T-helper 2 cell treated with Interferon-gamma antibody and Interleukin-4, amounts not matched to agents 100 ng/mL and 5 ng/mL, for 36 hours (primary cell): Measurements from ENCODE around the gene GSTCD. TPM values are rescaled to one million over a fixed set of nuclear protein-coding genes. Genes with fewer than 3 reads are reported as not detected.

Experiments
- intact Hi-C: fragments of 100-400 bp; cut with micrococcal nuclease; formaldehyde crosslinking; loops from one replicate; pipeline ENCODE4 v1.15.1; 2023
- total RNA-seq: library from RNA; stranded (reverse); gene quantifications from 2 replicates; pipeline ENCODE4 v1.2.3, GENCODE V29; 2022

The GSTCD gene
- total RNA-seq, 1 donor from 2014 or later, result 13.2 TPM

- intact Hi-C loops, result no loop called here
Observed at GRCh38 chr4:105887508-105887907, 178.9 kb downstream of the GSTCD start.

GRCh38 chr4:105894660-105895582, 186.3 kb downstream of the GSTCD start, which contains the start of gene NPNT:
NPNT (plus strand) TSS chr4:105895471; CDS start chr4:105895653, 182 bp downstream.
- intact Hi-C loops, result no loop called here

- intact Hi-C loops, result no loop called here
Observed at GRCh38 chr4:105895583-105896460, 187.2 kb downstream of the GSTCD start.

- intact Hi-C loops, result no loop called here
Observed at GRCh38 chr4:105896461-105896942, 187.9 kb downstream of the GSTCD start.

Other genes starting within 250 kb of the GSTCD start
- 59.2 and 61.1 TPM in 2 replicates for gene PPA2, start 234.7 kb upstream of the GSTCD start, total RNA-seq
- gene ARHGEF38, start 156.2 kb upstream of the GSTCD start, total RNA-seq, result not detected in 2 replicates
- 16.7 and 17.2 TPM in 2 replicates for gene INTS12, start 95 bp upstream of the GSTCD start, total RNA-seq
- not detected in 2 replicates for gene NPNT, start 186.7 kb downstream of the GSTCD start, total RNA-seq